ENCODE results near the gene LPIN1.

LPIN1 gene, protein sequence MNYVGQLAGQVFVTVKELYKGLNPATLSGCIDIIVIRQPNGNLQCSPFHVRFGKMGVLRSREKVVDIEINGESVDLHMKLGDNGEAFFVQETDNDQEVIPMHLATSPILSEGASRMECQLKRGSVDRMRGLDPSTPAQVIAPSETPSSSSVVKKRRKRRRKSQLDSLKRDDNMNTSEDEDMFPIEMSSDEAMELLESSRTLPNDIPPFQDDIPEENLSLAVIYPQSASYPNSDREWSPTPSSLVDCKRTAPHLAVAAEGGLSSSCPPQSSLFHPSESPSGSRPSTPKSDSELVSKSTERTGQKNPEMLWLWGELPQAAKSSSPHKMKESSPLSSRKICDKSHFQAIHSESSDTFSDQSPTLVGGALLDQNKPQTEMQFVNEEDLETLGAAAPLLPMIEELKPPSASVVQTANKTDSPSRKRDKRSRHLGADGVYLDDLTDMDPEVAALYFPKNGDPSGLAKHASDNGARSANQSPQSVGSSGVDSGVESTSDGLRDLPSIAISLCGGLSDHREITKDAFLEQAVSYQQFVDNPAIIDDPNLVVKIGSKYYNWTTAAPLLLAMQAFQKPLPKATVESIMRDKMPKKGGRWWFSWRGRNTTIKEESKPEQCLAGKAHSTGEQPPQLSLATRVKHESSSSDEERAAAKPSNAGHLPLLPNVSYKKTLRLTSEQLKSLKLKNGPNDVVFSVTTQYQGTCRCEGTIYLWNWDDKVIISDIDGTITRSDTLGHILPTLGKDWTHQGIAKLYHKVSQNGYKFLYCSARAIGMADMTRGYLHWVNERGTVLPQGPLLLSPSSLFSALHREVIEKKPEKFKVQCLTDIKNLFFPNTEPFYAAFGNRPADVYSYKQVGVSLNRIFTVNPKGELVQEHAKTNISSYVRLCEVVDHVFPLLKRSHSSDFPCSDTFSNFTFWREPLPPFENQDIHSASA

DNA sequence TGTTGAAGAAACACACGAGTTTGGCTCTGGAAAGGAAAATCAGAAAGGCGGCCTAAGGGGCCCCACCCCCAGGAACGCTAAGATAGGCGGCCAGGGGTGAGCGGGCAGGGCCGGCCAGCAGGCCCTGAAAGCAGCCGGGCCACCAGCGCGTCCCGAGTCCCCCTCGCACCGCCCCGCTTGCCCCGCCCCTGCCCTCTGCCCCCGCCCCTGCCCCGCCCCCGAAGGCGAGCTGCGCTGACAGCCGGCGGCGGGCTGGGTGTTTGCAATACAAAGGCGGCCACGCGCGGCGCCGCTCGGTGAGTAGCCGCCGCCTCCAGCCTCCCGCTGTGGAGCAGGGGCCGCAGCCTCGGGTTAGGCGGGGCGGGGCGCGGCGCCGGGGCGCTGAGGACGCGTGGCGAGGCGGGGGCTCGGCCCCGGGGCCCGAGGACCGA, at the start of gene LPIN1:
TSS of gene LPIN1 (plus strand) at position 257 of the 431 bp plus-strand sequence. CDS start 18,910 bp downstream, outside the sequence.
- DNase-seq = peak; percentile 86

DNA sequence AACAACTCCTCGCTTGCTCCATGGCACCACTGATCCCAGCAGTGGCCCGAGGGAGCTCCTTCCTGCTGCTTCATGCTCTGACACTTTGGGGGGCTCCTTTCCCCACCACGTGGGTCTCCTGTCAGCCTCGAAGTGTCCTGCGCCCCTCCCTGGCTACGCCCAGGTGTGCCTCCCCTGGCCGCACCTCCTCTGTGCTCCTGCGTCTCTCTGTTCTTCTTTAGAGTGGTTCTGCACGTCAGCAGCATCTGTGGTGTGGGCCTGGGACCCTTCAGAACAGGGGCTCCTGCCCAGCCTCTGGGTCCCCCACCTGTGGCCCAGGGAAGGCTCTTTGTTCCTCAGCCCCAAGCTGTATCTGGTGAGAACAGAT, 49.7 kb upstream of the LPIN1 start:
- no peak for DNase-seq

DNA sequence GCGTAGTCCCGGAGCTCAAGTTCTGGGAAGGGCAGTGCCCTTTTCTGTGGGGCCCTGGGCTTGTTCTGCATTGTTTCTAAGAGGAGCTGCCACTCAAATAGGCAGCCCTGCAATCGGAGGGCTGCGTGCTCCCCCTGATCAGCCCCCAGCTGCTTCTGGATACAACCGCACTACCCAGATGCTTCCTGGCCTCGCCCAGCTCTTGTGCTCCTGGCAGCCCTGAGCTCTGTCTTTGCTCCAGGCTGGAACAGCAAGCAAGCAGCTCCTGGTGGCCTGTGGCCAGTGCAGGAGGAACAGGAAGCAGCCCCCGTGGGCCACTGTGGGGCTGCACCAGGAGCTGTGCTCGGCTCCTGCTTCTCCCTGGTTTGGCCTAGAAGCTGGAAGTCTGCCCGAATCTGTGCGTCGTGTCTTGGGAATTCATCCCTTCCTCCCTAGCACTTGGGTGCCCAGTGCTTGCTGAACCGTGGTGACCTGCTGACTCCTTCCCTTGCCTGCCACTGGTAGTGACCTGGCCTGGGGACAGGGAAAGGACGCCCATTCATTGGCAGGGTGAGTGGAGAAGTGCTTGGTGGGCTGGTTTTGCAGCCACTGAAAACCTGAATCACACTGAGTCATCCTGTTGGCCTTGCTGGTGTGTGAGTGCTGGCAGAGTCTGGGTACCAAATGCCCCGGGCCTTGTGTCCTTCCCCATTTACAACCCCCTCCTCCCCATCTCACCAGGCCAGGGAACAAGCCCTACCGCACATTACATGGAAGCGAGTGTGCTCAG, 49.1 kb upstream of the LPIN1 start:
- no peak for DNase-seq

DNA sequence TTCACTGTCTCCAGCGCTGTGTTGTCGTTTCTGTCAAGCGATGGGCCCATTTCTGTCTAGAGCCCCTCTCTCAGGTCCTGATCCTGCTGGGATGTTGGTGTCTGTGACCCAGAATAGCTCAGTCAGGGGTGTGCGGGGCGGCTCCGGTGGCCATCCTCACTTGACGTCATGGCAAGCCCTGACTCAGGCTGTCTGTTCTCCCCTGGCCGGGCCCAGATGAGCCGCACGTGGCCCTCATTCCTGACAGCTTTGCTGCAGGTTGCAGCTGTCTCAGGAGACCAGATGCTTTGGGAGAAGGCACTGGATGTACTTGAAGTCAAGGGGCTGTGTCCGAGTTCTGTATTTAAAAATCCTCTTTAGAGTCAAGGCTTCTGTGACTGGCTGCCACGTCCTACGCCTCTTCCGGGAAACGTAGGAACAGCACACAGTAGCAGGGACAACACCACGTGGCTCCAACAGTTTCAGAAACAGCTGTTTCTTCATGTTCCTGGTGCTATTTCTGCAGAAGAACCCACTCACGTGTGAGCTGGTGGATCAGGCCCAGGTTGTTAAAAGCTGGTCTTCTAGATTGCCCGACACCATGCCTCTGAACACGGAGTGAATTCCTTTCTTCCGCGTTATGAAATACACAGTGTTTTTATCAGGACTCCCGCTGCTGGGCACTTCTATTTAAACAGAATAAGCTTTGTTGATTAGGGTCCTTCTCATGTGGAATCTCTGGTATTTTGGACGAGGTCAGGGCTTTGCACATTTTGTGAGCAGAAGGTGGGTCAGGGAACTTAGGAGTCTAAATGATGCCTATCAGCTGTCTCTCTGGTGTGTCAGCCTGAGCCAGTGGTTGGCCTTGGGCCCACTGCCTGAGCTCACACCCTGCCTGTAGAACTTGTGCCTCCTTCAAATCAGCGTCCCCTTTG, 48.2 kb upstream of the LPIN1 start:
- DNase-seq = no peak

DNA sequence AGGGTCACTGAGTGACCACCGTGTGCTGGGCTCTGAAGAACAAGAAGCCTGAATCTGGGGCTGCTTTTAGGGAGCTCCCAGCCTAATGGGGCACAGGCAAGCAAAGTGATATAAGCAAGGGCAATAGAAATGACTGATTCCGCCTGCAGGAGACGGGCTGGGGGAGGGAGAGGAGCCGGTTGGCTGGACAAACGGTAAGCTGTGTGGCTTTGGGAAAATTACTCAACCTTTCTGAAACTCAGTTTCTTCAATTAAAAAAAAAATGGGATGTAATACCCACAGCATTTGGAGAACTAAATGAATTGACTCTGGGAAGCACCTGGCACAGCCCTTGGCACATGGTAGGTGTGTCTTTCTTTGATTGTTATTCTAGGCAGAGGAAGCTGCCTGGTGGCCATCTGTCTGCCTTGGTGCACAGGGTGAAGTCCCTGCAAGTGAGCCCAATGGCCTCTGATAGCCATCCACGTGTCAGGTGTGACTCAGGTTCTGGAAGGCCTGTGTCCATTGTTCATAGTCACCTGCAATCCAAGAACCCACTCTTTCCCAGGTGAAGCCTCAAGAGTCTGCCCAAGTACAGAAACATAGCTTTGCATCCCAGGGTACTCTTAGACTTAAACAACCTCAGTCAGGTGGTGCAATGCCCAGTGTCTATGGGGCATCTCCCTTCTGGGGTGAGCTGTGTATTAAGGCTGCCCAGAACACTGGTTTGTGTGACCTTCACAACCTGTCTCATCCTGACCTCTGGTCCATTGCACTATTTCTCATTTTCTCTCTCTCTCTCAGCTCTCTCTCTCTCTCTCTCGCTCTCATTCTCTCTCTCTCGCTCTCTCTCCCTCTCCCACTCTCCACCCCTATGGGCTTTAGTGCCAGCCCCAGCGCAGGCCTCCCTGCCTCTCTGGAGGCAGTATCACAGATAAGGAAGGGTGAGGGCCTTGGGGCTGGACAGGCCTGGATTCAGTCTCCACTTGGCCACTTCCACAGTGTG, 46.5 kb upstream of the LPIN1 start:
- no peak for DNase-seq

DNA sequence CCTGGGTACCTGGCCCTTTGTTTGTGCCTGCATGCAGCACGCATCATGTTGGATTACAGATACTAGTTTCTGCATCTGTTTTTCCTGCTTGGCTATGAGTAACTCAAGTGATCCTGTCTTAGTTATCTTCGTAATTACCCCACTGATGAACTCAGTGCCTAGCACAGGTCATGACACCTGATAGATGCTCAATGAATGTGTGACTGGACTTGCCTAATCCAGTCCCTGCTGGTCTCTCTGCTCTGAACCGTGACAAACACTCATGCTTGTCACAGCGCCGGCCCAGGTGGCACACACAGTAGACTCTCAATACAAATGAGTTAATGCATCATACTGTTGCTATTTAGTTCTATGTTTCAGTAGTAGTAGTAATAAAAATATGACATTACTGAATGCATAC, 45.2 kb upstream of the LPIN1 start:
- no peak for DNase-seq

DNA sequence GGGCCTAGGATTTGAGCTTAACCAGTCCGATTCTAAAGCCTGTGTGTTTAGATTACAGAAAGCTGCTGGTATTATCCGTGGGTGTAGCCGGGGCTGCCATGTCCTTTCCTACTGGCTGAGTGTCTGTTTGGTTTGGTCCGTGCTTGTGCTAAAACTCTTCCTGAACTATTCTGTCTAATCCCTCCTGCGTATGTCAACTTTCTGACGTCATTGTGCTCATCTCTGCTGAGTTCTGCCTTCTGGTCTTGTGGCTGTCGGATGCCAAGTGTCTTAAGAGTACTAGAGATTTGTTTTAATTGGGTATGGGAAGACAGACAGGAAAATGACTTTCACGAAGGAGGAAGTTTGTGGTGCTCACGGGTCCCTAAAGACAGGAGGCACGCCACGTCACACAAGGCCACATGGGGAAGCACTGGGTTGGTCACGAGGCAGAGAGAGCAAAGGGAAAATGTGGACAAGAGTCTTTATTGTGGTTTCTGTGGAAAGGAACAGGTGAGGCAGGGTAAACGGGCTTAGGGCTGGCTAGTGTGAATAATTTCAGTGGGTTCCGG, 44.6 kb upstream of the LPIN1 start:
- no peak for DNase-seq

DNA sequence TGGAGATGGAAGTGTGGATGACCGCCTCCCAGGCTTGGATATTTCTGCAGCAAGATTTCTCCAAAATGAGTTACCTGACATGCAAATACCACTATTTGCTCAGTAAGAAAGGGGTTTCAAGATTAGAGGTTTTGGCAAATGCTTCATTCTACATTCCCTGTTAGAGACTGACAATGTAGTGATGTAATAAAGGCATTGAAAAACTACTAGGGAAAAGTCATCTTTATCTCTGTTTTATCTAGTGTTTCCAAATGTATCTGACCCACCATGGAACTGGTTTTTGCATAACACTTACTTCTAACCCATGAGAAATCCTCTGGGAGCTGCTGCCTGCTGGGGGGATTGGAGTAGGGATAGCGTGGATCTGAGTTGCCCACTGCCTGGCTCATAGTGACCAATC, 43.5 kb upstream of the LPIN1 start:
- DNase-seq = no peak

DNA sequence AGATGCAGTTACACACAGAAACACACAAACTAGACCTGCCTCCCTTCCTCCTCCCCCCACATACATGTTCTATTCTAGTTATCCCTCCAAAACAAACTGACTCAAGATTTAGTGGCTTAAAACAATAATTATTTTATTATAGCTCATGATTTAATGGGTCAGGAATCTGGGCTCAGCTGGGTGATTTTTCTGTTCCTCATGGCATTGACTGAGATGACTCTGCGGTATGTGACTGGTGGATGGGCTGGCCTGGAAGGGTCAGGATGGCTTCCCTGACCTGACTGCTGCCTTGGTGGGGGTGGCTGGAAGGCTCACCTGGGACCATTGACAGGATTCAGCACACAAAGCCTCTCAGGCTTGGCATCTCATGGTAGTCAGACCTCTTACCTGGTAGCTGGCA, 42.7 kb upstream of the LPIN1 start:
- DNase-seq = no peak

DNA sequence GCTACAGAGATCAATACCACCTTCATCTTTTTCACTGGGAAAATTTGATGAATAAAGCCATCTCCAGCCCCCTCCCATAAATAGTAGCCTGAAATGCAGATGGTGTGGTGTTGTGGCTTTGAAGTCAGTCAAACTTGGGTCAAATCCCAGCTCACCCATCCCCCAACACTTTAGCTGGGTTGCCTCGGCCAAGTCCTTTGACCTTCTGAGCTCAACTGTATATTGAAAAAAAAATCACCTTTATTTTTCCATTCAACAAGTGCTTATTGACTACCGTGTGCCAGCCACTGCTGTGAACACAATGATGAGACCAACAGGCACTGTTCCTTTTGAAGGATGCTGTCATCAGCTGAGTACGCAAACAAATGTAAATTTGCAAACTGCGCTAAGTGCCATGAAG, 41.4 kb upstream of the LPIN1 start:
- no peak for DNase-seq

DNA sequence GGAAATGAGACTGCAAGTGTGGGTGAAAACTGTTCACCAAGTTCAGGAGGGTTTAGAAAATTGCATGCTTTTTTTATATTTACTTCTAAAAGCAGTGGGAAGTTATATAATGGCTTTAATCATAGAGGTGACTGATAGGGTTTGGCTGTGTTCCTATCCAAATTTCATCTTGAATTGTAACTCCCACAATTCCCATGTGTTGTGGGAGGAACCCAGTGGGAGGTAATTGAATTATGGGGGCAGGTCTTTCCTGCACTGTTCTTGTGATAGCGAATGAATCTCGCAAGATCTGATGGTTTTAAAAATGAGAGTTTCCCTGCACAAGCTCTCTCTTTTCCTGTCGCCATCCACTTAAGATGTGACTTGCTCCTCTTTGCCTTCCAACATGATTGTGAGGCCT, 40.7 kb upstream of the LPIN1 start:
- no peak for DNase-seq

DNA sequence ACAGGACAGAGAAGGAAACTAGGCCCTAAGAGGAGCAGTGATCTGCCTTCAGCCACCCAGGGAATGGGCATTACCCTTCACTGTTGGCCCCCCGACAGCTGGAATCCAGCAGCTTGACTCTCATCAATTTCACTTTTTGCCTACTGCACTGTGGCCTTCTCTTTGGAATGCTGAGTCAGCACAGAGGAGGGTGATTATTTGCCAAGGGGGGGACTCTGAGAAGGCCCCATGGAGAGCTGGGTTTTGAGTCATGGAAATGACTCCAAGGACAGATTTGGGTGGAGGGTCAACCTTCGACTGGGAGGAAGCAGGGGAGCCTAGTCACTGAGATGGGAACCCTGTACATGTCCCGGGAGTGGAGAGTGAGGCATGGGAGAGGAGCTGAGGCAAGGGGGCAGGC, 38.3 kb upstream of the LPIN1 start:
- DNase-seq = no peak

DNA sequence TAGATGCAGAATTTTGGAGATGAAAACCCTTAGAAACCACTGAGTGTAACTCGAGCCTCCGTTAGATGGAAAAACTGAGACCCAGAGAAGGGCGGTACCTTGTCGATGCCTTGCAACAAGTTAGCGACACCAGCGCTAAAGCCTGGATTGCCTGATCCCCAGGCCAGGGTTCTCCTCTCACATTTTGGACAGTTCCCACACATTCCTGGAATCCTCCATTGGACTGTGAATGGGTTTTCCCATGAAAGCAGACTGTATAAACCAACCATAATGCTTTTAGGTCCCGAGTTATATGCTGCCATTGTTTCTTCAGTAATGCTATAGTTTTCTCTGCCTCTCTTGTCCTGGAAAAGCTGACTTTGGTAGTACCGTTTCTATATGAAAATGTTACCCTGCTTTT, 37.1 kb upstream of the LPIN1 start:
- DNase-seq = no peak

DNA sequence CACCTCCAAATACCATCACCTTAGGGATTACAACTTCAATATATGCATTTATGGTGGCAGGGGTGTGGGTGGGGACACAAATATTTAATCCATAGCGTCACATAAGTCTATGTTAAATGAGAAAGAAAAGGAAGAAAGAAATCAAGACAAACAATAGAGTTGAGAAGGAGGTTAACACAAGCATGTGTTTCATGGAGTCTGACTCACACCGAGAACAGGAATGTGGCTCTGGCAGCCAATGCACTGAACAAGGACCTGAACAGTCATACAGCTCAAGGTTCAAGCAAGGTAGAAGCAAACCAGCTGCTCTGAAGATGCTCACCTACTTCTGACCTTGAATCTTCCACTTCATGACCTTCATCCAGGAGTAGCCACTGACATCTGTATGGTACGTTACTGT, 36.2 kb upstream of the LPIN1 start:
- no peak for DNase-seq

DNA sequence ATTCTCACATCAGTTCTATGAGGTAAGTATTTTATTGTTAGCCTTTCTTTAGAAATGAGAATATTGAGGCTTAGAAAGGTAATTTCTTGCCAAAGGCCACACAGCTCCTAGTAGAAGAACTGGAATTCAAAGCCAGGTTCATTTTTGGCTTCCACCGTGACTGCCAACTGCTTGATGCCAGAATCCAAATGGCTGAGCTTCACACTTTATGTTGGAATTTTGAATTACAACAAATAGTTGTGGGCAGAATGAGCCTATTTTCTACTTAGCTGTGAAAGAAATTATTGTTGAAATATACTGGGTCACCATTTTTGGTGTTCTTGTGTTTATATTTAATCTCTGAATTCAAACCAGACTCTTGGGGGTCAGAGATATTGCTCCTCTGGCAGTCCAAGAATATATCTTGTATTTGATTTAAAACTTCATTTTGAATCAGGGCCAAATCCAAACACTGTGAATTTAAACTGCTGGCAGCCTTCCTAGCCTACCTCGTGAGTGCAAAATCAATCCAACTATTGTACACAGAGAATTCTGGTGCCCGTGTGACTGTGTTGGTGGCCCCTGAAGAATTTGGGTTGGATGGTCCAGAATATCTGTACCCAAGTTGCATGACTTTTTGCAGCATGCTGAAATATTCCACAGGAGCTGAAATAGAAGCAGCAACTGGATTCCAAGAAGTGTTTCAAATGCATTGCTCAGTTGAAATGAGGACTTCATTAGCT, 35.6 kb upstream of the LPIN1 start:
- no peak for DNase-seq

DNA sequence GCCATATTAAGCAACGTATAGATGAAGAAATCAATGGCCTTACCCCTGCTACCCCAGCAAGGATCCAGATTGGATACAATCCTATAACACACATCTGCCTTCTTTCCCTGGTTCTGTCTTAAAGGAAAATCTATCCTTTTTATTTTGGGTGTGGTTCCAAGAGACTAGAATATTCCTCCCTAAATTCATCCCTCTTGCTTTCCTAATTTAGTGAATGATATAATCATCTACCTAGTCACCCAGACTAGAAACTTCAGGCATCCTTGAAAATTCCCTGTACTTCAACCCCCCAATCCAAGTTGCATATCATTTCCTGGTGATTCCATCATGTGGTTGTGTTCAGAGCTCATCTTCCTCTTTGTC, 35.1 kb upstream of the LPIN1 start:
- DNase-seq = no peak

DNA sequence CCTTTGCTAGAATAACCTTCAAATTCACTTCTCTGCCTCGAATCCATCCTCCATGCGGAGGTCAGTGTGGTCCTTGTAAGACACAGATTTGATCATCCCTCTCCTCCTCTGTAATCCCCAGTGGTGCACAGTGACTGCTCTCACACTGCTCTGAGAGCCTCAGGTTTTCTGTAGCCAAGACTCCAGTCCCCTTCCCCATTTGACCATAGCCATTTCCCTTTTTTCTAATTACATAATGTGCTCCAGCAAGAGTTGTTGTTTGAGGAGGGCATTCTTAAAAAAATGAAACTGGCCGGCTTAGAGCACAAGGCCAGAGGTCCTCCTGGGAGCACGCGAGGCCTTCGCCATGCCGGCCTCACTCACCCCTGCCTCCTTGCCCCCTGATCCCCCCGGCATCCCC, 34.7 kb upstream of the LPIN1 start:
- no peak for DNase-seq

DNA sequence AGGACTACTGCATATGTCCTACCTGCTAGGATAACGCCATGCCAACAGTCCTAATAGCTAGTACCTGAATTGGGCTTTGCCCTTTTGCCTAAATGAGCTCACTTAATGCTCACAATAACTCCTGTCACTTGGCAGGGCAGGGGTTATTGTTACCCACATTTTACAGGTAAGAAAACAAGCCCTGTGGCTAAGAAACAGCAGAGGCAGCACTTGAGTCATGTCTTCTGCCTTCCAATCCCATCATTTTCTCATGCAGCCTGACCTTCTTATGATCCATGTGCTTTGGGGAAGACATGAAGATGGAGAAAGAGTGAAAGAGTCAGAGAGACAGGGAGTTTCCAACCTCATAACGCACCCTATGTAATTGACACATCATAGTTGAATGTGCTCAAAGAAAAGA, 33.6 kb upstream of the LPIN1 start:
- no peak for DNase-seq

DNA sequence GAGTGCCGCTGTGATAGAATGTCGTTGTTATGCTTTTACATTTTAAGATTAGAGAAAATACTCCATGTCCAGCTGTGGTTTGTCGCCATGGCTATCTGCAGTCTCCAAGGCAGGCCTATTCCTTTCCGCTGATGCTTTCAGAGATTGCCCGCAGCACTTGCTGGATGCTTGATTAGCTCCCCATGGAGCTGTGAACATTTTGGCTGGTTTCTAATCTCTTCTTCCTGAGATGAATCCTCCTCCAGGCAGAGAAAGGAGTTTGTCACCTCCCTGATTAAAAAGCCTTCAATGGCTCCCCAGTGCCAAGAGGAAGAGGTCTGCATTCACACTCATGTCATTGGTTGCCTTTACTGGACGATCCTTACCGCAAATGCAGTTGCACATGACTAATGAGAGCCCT, 32.6 kb upstream of the LPIN1 start:
- DNase-seq = no peak
